Measurements from ENCODE around the gene AKR1E2.

The AKR1E2 gene

DNA sequence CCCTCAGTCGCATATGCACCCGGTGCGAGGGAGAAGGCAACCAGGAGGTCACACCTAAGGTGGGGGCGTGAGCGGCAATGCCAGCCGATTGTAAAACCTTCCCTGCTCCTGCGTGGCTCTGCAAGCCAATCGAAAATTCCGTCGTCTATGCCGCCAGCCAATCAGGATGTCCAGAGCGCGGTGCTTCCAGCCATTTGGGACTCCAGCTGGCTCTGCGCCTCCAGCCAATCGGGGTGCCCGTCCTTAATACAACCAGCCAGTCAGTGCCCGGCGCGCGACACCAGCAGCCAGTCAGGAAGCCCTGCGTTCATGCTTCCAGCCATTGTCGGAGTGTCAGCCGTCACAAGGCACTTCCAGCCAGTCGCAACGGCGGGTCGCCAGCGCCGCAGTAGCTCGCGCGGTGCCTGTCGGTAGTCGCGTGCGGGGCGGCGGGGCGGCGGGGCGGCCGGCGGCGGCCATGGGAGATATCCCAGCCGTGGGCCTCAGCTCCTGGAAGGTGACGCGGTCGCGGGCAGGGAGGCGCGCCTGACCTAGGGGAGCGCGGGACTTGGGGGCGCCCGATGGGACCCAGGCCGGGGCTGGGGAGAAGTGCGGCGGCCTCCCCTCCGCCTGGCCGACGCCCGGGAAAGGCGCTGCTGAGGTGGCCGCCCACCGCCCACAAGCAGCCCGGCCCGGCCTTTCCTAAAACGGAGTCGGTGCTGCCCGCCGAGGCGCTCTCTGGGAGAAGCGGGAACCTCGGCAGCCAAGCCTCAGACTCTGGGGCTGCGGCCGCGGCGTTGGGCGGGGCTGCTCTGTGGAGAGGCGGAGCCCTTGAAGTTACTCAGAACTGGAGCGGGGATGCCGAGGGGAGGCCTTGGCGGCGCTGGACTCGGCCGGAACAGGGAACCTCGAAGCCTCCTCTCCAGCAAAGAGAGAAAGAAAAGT is at the start of gene AKR1E2:
AKR1E2 (plus strand) TSS at position 340 of the 924 bp plus-strand sequence; CDS start at position 458, 118 bp downstream.
- DNase-seq (ENCODE audit: low read depth in 2 of 2): peak; percentile 76 to 87

DNA sequence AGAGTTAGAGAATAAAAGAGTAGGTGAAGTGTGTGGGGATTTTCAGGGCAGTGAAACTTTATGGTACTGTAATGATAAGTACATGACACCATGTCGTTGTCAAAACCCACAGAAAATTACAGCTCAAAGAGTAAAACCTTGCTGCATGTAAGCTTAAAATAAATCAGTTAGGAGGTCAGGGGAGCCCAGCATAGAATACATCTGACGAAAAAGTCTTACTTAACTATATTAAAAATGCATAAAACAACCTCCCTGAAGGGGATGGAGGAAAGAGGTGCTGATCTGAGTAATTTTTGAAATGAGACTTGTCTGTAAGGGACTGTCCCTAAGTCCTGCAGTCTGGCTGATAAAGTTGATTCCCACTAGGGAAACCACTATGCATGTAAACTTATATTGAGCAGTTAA is 49.8 kb upstream of the AKR1E2 start:
- DNase-seq (ENCODE audit: low read depth in 2 of 2): no peak

DNA sequence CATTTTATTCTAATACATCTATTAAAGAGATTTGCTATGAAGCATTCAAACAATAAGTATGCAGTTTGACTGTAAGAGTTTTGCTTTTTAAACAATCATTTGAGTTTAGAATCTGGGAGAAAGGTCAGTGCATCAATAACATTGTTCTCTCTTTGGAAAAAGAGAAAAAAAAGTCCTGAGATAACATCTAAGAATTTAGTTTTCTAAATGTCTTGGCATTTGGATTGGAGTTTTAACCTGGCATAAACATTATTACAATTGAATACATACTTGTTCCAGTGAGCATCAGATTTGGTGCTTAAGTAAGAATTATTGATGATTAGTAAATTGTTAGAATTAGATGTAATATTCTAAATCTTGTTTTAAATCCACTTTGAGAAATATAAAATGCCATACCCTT is 47.2 kb upstream of the AKR1E2 start:
- DNase-seq (ENCODE audit: low read depth in 2 of 2): no peak

DNA sequence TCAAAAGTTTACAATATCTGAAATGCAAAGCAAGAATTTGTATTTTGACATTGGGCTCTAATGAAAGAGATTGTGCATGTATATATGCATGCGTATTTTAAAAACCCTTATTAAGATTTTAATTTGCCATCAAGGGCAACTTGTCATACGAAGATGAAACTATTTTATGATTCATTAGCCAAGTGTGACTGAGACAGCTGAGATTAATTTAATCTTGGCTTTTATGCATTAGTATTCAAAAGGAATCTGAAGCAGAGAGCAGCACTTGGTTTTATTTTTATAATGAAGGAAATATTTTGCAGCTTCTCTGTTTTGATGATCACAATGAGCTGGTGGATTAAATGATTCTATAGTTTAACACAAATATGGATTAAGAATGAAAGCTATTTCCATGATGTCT is 45.9 kb upstream of the AKR1E2 start:
- no peak for DNase-seq (ENCODE audit: low read depth in 2 of 2)

DNA sequence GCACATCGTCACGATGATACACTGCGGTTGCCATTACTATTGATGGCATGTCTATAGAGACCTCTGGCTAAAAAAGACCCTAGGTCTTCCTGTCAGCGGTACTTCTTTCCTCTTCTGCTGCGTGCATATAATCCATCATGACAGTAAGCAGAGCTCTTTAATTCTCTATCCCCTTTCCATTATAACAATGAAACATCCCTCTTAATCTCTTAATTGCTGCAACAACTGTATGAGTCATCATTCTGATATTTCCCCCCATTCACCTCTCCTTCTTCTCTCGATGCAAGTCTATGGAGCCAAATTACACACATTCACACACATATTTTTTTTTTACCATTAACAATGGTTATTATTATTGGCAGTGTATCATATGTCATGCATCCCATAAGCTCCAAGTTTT is 45.2 kb upstream of the AKR1E2 start:
- no peak for DNase-seq (ENCODE audit: low read depth in 2 of 2)

DNA sequence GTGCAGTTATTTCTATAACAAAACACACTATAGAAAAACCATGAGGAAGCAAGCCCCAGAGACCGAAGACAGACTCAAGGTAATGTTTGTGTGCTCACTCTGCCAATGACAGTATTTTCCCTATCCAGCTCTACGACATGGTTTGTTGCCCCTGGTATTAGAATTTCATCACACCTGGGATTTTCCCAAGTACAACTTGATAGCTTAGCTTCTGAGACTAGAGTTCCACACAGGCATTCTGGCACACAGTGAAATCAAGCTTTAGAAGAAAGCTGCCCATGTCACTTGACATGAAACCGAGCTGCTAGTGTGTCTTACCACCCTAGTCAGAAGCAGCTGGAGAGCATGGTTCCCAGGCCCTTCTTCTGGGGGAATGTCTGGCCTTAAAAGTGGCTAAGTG is 44.1 kb upstream of the AKR1E2 start:
- no peak for DNase-seq (ENCODE audit: low read depth in 2 of 2)

DNA sequence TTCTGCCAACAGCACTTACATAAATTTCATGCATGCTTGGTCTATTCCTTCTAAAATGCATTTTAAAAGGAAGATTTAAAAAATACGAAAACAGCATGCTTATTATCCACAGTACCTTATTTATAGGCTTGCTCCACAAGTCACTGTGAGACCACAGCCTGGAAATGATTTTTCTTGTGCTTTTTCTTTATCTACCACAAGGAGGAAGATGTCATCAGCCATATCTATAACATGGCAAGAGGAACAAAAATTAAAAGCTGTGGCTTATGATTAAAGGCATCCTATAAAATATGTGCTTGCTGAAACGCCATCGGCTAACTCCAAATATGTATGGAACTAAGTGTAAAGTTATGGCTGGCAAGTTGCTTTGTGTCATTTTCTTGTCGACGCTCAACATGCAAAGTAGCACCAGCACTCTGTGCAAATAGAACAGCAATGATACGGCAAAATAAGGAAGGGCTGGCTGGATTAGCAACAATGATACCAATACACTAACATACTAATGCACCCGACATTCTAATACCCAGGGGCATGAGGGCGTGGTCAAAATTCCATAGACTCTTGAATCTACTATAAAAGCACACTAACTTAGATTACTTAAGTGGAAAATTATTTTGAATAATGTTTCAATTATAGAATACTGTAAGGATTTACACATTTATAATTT is 41.2 kb upstream of the AKR1E2 start:
- DNase-seq (ENCODE audit: low read depth in 2 of 2): no peak

DNA sequence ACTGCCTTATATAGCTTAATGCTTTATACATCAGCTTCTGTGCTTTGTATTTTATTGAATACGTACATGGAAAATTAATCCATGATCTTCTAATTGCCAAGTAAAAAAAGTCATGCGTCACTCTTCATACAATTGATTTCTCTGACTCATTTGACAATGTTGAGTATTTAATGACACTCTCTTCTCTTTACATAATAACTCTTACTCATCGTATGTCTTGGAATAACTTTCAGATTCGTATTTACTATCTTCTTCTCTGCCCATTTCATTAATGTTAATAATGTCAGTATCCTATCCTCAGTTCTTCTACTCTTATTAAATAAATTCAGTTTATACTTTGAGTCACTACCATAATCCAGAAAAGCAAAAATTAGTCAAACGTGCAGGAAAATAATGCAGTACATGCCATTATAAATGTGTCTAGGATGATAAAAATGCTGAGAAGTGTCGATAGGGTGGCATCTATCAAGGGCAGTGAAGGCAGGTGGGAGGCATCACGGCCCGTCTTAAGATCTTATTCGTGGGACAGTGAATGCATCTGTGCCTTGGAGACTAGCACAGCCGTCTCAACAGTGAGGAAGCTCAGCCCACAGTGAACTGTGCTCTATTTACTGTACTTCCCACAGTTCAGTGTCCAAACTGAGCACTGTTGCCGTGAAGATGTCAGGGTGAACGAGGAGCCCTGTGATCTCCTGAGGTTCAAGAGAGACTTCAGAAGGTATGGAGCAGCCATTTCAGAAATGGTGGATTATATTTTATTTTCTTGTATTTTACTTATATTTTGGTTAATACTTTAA is 39.8 kb upstream of the AKR1E2 start:
- DNase-seq (ENCODE audit: low read depth in 2 of 2): no peak

DNA sequence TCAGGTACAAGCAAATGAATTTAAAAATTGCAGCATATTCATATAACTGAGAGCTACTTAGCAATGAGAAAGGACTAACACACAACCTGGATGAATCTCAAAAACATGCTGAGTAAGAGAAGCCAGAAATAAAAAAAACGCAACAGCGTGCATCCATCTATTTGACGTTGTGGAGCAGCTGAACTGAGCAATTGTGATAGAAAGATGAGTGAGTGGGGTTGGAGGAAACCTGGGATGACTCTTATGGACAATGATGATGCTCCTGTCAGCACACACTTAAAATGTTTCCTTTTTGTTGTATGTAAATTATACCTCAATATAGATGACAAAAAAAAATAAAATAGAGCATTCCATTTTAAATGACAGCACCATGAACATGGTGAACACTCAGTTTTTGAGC is 36.0 kb upstream of the AKR1E2 start:
- no peak for DNase-seq (ENCODE audit: low read depth in 2 of 2)

DNA sequence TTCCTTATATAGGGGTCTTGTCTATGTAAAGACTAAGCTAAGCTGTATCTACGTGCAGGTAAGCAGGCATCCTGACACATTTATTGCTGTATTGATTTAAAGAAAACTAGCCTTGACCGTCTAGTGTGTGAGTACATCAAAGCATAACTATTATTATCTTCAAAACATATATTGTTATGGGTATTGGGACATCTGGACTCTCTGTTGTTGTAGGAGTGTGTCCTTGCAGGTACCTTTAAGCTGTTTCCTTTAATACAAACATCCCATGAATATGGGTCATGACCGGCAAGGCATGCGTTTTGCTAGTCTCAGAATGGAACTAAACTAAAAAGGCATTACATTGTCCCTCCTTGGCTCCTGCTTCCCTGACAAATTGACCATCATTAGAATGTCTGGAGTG is 35.1 kb upstream of the AKR1E2 start:
- DNase-seq (ENCODE audit: low read depth in 2 of 2): no peak

DNA sequence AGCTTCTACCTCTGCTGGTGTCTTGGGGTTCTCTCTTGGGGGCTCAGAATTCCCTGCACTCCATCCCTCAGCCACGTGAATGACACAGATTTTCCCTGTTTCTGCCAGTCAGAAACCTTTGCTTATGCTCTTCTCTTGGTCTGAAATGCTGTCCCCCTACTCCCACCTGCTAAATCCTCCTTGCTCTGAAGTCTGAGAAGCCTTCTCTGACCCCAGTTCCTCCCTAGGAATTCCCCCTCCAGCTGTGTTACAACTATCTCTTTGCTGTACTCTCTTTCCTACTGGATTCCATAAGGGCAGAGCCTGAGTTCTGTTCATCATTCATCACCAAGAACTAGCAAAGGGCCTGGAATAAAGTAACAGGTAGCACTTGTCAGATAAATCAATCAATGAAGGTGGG is 33.6 kb upstream of the AKR1E2 start:
- DNase-seq (ENCODE audit: low read depth in 2 of 2): no peak

DNA sequence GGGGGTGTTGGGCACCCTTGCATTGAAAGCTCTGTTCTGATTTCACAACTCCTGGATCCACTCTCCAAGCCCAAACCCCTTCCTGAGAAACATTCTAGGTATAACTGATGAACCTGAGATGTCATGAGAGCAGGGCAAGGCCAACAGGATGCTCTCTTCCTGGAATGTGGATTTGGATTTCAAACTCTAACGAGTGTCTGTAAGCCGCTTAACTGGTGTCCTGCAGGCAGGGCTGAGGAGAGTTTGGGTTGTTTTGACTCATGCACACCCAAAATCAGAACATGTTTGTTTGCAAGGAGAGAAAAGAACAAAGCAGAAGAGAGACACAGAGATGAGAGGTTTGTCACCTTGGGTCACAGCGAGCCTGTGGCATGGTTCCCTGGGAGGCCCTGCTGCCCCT is 24.6 kb upstream of the AKR1E2 start:
- DNase-seq (ENCODE audit: low read depth in 2 of 2): no peak

DNA sequence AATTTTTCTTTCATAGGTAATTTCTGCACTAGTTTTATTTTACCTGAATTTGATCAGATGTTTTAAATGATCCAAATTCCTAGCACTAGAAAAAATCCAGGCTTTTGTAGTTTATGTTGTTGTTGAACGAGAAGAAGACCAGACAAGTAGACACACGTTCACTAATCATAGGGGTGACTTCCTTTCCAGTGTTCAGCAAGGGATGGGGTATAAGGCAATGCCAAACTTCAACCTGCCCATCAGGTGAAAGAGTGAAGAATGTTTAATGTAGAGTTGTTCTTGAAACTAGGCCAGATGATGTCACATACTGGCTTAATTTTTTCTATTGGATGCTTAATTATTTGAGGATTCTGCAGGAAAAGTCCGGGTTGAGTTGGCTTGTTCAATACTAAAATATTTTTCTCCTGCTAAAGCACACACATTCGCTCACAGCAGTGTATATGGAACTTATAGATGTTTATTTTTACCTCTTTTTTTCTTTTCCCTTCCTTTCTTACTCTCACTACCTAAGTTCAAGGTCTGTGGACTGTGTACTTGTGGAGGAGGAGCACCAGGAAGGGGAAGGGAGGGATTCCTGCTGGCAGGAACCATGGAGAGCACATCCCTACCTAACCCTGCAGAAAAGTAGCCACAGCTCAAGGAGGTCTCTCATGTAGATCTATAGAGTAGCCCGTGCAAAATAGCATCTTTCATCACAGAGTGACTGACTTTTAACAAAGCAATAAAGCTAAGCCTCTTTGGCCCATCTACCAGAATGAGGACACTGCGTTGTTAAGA is 23.1 kb upstream of the AKR1E2 start:
- DNase-seq (ENCODE audit: low read depth in 2 of 2): no peak

DNA sequence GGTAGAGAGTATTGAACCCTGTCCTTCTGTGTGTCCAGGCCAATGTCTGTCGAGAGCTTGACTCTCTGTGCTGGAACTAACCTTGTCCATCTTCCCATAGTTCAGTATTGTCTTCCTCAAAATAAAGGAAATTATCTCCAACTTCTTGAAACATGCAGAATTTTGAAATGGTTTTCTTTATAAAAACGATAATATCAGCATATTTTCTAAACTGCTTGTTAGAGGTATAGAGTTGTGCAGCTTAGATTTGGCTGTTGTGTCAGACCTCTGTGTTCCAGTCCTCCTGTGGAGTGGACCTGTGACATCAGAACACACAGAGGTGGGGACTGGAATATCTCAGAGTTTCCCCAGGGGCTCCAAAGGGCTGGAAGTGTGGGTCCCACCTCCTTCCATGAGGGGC is 22.2 kb upstream of the AKR1E2 start:
- DNase-seq (ENCODE audit: low read depth in 2 of 2): no peak

DNA sequence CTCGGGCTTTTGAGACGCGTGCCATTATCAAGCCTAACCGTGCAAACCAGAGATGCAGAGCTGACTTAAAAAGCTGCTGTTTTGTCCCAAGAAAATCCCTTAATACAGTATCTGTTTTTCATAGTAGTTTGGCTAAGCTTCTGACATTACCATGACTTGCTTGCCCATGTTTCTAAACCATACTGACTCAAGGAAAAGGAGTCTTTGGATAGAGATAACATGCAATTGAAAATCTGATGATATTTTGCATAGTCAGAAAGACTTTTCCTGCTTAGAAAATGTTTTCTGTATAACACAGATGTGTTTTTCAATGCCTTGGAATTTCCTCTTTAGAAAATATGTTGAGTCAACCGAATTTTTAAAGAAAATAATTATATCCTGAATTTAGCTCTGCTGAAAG is 21.5 kb upstream of the AKR1E2 start:
- no peak for DNase-seq (ENCODE audit: low read depth in 2 of 2)

DNA sequence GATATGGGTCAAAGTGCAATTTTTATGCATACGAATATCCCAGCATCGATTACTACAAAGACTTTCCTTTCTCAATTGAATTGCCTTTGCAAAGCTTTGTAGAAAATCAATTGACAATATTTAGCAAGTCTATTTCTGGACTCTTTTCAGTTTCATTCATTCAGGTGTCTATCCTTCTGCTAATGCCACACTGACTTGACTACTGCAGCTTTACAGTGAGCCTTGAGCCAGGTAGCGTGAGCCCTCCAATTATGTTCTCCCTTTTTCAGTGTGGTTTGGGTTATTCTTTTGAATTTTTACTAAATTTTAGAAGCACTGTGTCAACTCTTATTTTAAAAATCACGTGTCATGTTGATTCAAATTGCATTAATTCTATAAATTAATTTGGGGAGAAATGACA is 19.5 kb upstream of the AKR1E2 start:
- no peak for DNase-seq (ENCODE audit: low read depth in 2 of 2)

DNA sequence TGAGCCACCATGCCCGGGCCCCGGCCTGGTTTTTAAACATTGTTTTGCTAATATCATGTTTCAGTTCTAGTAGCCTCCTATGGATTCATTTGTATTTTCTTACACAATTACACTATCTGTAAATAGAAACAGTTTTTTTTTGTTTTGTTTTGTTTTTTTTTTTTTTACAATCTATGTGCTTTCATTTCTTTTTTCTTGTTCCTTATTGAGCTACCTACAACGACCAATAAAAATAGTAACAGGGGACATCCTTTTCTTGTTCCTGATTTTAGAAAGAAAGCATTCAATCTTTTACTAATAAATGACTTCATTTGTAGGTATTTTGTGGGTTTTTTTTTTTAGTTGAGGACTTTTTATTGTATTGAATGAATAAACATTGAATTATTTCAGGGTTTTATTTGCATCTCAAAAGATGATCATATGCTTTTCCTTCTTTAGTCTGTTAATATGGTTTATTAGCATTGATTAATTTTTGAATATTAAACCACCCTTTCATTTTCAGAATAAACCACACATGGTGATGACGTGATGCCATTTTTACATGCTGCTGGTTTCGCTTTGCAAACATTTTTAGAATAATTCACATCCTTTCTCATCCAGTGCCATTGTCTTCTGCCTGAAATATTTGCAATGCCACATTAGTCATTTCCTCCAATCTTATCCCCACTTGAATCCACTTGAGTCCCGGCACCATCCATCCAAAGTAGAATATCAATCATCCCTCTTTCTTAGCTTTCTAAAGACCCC is 18.1 kb upstream of the AKR1E2 start:
- no peak for DNase-seq (ENCODE audit: low read depth in 2 of 2)

DNA sequence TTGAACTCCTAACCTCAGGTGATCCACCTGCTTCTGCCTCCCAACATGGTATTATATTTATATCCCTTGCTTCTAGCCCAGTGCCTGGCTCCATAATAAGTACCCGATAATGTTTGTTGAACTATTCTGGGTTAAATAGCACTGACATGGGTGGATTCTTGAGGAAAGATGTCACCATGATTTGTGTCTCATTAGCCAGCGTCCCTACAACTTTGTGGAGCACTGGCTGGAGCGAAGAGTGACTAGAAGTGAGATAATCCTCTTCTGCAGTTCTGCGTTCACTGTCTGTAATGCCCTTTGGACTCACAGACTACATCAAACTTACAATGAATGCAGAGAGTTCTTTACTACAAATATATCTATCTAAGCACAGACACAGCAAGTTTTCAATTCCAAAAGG is 16.9 kb upstream of the AKR1E2 start:
- DNase-seq (ENCODE audit: low read depth in 2 of 2): no peak

DNA sequence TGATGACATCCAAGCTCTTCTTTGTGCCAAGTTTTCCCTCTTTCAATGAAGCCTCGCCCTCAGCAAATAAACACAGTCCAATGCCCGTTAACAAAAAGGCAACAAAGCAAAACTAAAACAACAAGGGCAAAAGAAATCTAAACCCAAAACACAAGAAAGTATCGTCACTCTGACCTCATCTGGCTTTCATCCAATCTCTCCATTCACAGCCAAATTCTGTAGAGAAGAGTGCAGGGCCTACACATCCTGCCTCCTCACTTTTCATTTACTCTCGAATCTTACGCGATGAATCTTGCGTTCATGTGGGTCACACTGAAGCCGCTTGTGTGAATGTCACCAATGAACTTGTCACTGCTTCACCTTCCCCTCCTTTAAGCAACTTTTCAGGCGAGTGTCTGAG is 15.9 kb upstream of the AKR1E2 start:
- no peak for DNase-seq (ENCODE audit: low read depth in 2 of 2)

DNA sequence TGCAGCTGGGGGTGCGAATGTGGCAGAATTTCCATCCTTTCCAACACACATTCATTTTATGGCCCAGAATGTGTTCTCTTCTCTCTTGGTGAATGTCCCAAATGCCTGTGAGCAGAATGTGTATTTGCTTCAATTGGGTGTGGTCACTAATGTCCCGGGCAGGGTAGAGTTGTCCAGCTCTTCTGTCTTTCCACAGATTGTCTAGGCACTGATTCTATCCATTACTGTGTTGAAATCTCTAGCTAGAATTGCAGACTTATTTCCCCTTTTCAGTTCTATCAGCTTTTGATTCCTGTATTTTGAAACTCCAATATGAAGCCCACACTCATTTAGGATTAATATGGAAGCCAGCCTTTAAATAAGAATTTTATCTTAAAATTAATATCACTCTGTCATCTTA is 14.0 kb upstream of the AKR1E2 start:
- DNase-seq (ENCODE audit: low read depth in 2 of 2): no peak

DNA sequence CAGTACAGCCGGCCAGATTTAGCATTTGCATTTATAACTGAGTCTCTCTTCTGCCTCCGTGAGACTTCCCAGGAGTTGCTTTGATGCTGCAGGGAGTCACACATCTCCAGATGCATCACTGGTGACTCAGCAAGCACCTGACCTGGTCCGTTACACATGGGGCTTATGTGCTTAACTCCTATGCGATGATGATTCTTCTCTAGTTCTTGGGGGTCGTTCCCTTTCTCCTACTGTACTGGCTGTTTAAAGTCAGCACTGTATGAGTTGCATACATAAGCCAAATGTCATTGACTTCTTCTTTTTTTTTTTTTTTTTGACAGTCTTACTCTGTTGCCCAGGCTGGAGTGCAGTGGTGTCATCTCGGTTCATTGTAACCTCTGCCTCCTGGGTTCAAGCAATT is 13.0 kb upstream of the AKR1E2 start:
- no peak for DNase-seq (ENCODE audit: low read depth in 2 of 2)

All from stimulated activated CD4-positive, alpha-beta T cell treated with anti-CD3 and anti-CD28 coated beads, Interleukin-15, amount 100 ng/mL, for 48 hours (primary cell).